MM.1S (cell line): ENCODE measurements around the gene ZBTB7C.

Experiments used
- CTCF ChIP-seq: fragments of 300-600 bp; sonication (generic); IDR thresholded peaks from 2 replicates; pipeline ENCODE4 v1.5.1; 2016; ENCODE audit warnings: antibody characterized with exemption, low read length, mixed read lengths
- EZH2 ChIP-seq: fragments of 300-600 bp; sonication (generic); optimal IDR thresholded peaks from 2 replicates; pipeline ENCODE3; 2017; ENCODE audit warnings: low read depth, mild to moderate bottlenecking, antibody characterized with exemption, low read length, mixed read lengths

GRCh38 chr18:48023334-48024008, 385.7 kb downstream of the ZBTB7C start:
- peak; percentile 61 for TF ChIP-seq CTCF
- TF ChIP-seq EZH2 = no peak
